Endometrial microvascular endothelial cells (primary cell): ENCODE results near the gene EXOC6B. TPM values are rescaled to one million over a fixed set of nuclear protein-coding genes. Genes with fewer than 3 reads are reported as not detected.

Experiments used
- in situ Hi-C: cut with HindIII; loops from 2 replicates; pipeline ENCODE4 v1.10.0; 2017; ENCODE audit warnings: low sequenced_read_pairs, low pct_unique_long_range_greater_than_20kb; ENCODE audit errors: inconsistent ontology term
- total RNA-seq: library from RNA; depleted of rRNA; stranded (reverse); fragments of >200 nt; gene quantifications from one replicate; pipeline ENCODE4 v1.2.3, GENCODE V29; 2015; ENCODE audit errors: inconsistent ontology term

Gene EXOC6B
- total RNA-seq, 1 donor from 2014 or later = 32.3 TPM

- in situ Hi-C loops = no loop called here
Measured at GRCh38 chr2:72153924-72154323, 671.9 kb downstream of the EXOC6B start.

- in situ Hi-C loops = no loop called here
Measured at GRCh38 chr2:72153026-72153791, 672.6 kb downstream of the EXOC6B start.

- in situ Hi-C loops = no loop called here
Measured at GRCh38 chr2:72150861-72151356, 674.9 kb downstream of the EXOC6B start.

- in situ Hi-C loops = no loop called here
Measured at GRCh38 chr2:72150157-72150860, 675.5 kb downstream of the EXOC6B start.

GRCh38 chr2:72149556-72150156, 676.2 kb downstream of the EXOC6B start:
- in situ Hi-C loops = no loop called here

GRCh38 chr2:72148837-72149555, 676.8 kb downstream of the EXOC6B start:
- in situ Hi-C loops = no loop called here

GRCh38 chr2:72148003-72148836, 677.6 kb downstream of the EXOC6B start:
- in situ Hi-C loops = no loop called here

GRCh38 chr2:72147303-72147971, 678.4 kb downstream of the EXOC6B start, which contains the start of gene CYP26B1:
Gene CYP26B1 (minus strand): TSS chr2:72147862. CDS start chr2:72147834, 28 bp downstream.
- in situ Hi-C loops = no loop called here

- in situ Hi-C loops = no loop called here
Measured at GRCh38 chr2:72146347-72147302, 679.2 kb downstream of the EXOC6B start.

GRCh38 chr2:72145658-72146329, 680.0 kb downstream of the EXOC6B start:
- in situ Hi-C loops = no loop called here

GRCh38 chr2:72145289-72145657, 680.6 kb downstream of the EXOC6B start:
- in situ Hi-C loops = no loop called here

- in situ Hi-C loops = no loop called here
Measured at GRCh38 chr2:72144632-72145288, 681.1 kb downstream of the EXOC6B start.

GRCh38 chr2:72144274-72144631, 681.6 kb downstream of the EXOC6B start:
- in situ Hi-C loops = no loop called here

GRCh38 chr2:72143441-72144273, 682.2 kb downstream of the EXOC6B start:
- in situ Hi-C loops = no loop called here
